Measurements from ENCODE around the gene KCNK7.
"Not testable (repeated sequence)": the region's sequence is repeated elsewhere in the genome, so short reads cannot be mapped to it uniquely, and the experiment has no call there.

KCNK7 gene

GRCh38 chr11:65571420-65571819, 24.2 kb downstream of the KCNK7 start:
- no peak for DNase-seq

- DNase-seq: peak; percentile 98
Observed at GRCh38 chr11:65569973-65570918, 25.4 kb downstream of the KCNK7 start, which contains the start of gene ZNRD2. TSS of gene ZNRD2 (plus strand) at chr11:65570477. CDS start at chr11:65570492, 15 bp downstream.

- no peak for DNase-seq
Observed at GRCh38 chr11:65569164-65569972, 26.2 kb downstream of the KCNK7 start.

- DNase-seq: no peak
Observed at GRCh38 chr11:65565624-65566453, 29.8 kb downstream of the KCNK7 start.

- not testable (repeated sequence) for DNase-seq
Observed at GRCh38 chr11:65564879-65565559, 30.6 kb downstream of the KCNK7 start.

GRCh38 chr11:65563601-65564000, 32.0 kb downstream of the KCNK7 start:
- DNase-seq: no peak

GRCh38 chr11:65562788-65563187, 32.8 kb downstream of the KCNK7 start:
- no peak for DNase-seq

GRCh38 chr11:65562020-65562419, 33.6 kb downstream of the KCNK7 start:
- DNase-seq: no peak

- no peak for DNase-seq
Observed at GRCh38 chr11:65560555-65561418, 34.8 kb downstream of the KCNK7 start.

GRCh38 chr11:65559951-65560537, 35.6 kb downstream of the KCNK7 start:
- DNase-seq: peak; percentile 81

- DNase-seq: no peak
Observed at GRCh38 chr11:65559535-65559934, 36.1 kb downstream of the KCNK7 start.

- DNase-seq: no peak
Observed at GRCh38 chr11:65558930-65559509, 36.6 kb downstream of the KCNK7 start.

GRCh38 chr11:65558002-65558929, 37.3 kb downstream of the KCNK7 start, which contains the start of gene LTBP3:
TSS of gene LTBP3 (minus strand) at chr11:65558359. CDS start at chr11:65557959, 400 bp downstream.
- peak; percentile 66 for DNase-seq

- no peak for DNase-seq
Observed at GRCh38 chr11:65557280-65558001, 38.2 kb downstream of the KCNK7 start.

GRCh38 chr11:65556470-65557279, 38.9 kb downstream of the KCNK7 start:
- no peak for DNase-seq

GRCh38 chr11:65555693-65556231, 39.8 kb downstream of the KCNK7 start:
- no peak for DNase-seq

- no peak for DNase-seq
Observed at GRCh38 chr11:65554842-65555430, 40.7 kb downstream of the KCNK7 start.
